HepG2 (cell line): Measurements from ENCODE around the gene MPZL3. TPM values are rescaled to one million over a fixed set of nuclear protein-coding genes. Genes with fewer than 3 reads are reported as not detected.

ENCODE experiments used
- ARID4A ChIP-seq: sonication (generic); formaldehyde crosslinking; IDR thresholded peaks from 2 replicates; pipeline ENCODE4 v1.5.0; 2020; ENCODE audit warnings: mild to moderate bottlenecking, missing genetic modification reagents, borderline replicate concordance
- HIC2 ChIP-seq: sonication (generic); formaldehyde crosslinking; IDR thresholded peaks from 2 replicates; pipeline ENCODE4 v1.9.0; 2022; ENCODE audit warnings: low read depth, missing genetic modification reagents
- KMT2A ChIP-seq: sonication (generic); formaldehyde crosslinking; IDR thresholded peaks from 2 replicates; pipeline ENCODE4 v1.4.0; 2020; ENCODE audit warnings: missing genetic modification reagents
- MED1 ChIP-seq: sonication (generic); formaldehyde crosslinking; IDR thresholded peaks from 2 replicates; pipeline ENCODE4 v1.4.0; 2020; ENCODE audit warnings: missing genetic modification reagents
- MIER3 ChIP-seq: IDR thresholded peaks from 2 replicates; pipeline ENCODE4 v1.6.1; 2016; ENCODE audit warnings: missing compliant biosample characterization, borderline replicate concordance
- PBX2 ChIP-seq: IDR thresholded peaks from 2 replicates; pipeline ENCODE4 v1.6.1; 2016; ENCODE audit warnings: control low read depth
- PHF20 ChIP-seq: sonication (generic); formaldehyde crosslinking; IDR thresholded peaks from 2 replicates; pipeline ENCODE4 v1.5.0; 2020; ENCODE audit warnings: mild to moderate bottlenecking, missing genetic modification reagents
- SP140L ChIP-seq: sonication (generic); formaldehyde crosslinking; IDR thresholded peaks from 2 replicates; pipeline ENCODE4 v1.4.0; 2020; ENCODE audit warnings: missing genetic modification reagents, borderline replicate concordance
- TFE3 ChIP-seq: IDR thresholded peaks from 2 replicates; pipeline ENCODE4 v1.6.1; 2016
- USF2 ChIP-seq, 2 experiments: sonication (generic) in 1 of 2; formaldehyde crosslinking in 1 of 2; IDR thresholded peaks; 2 replicates each; pipeline versions ENCODE4 v1.5.1 to v1.6.1; 2011 to 2020; ENCODE audit warnings: borderline replicate concordance in 1 of 2, low read depth in 1 of 2, low read length in 1 of 2, mild to moderate bottlenecking in 1 of 2, missing genetic modification reagents in 1 of 2, moderate library complexity in 1 of 2
- ZFX ChIP-seq: sonication (generic); formaldehyde crosslinking; IDR thresholded peaks from 2 replicates; pipeline ENCODE4 v1.4.0; 2020; ENCODE audit warnings: mild to moderate bottlenecking, low read depth, missing genetic modification reagents, moderate library complexity
- ZNF276 ChIP-seq: sonication (generic); formaldehyde crosslinking; IDR thresholded peaks from 2 replicates; pipeline ENCODE4 v1.4.0; 2020; ENCODE audit warnings: mild to moderate bottlenecking, low read depth, missing genetic modification reagents
- ZNF878 ChIP-seq: sonication (generic); formaldehyde crosslinking; IDR thresholded peaks from 2 replicates; pipeline ENCODE4 v1.8.1; 2023; ENCODE audit warnings: mild to moderate bottlenecking, missing genetic modification reagents, moderate library complexity
- polyA plus RNA-seq, 8 experiments: library from polyadenylated mRNA; depleted of rRNA in 3 of 8; stranded (reverse) in 7 of 8; unstranded in 1 of 8; fragments of >200 nt; fragmentation: Illumina TruSeq in 4 of 8; extraction: Trizol in 4 of 8; gene quantifications; 2 replicates each; pipeline versions ENCODE4 v1.2.1 to v1.2.3, GENCODE V29; 2011 to 2016; ENCODE audit warnings: low read depth in 4 of 8, missing spikeins in 1 of 8, mixed read lengths in 1 of 8; ENCODE audit not compliant: insufficient read depth in 1 of 8
- total RNA-seq, 5 experiments: library from RNA; depleted of rRNA; stranded (reverse); fragments of >200 nt; fragmentation: Illumina TruSeq; extraction: Trizol; gene quantifications; 2 replicates each; pipeline ENCODE4 v1.2.3, GENCODE V29; 2016; ENCODE audit warnings: low read depth in 1 of 5

The MPZL3 gene
- total and polyA plus RNA-seq, 2 of the 13 experiments (the other 11 are each of a cell fraction or from before 2014, with no cell fraction given) = 5.3 to 9.3 TPM

GRCh38 chr11:118194835-118195627 is 57.1 kb downstream of the MPZL3 start (continued):
- peak; percentile 85 for TF ChIP-seq USF2 (IDR thresholded peaks at IDR 0.05; ENCODE audit: low read depth, low read length)
- peak; percentile 88; the same call in 1 of the 2 replicates for TF ChIP-seq USF2 (CRISPR knock-in tag; IDR thresholded peaks at IDR 0.05; ENCODE audit: borderline replicate concordance)
- peak; percentile 91 for TF ChIP-seq MED1 (CRISPR knock-in tag)
- 0 out of 2 replicates have a peak, but pooled peaks have one; percentile 34 for TF ChIP-seq KMT2A
- TF ChIP-seq SP140L = 0 out of 2 replicates have a peak, but pooled peaks have one; percentile 60
- TF ChIP-seq MIER3 = peak; percentile 75; the same call in 1 of the 2 replicates
- peak; percentile 84 for TF ChIP-seq ZFX
- peak; percentile 46; the same call in 1 of the 2 replicates for TF ChIP-seq ZNF878 (CRISPR knock-in tag)
- TF ChIP-seq HIC2 (CRISPR knock-in tag) = 0 out of 2 replicates have a peak, but pooled peaks have one; percentile 17
- TF ChIP-seq PBX2 (CRISPR knock-in tag) = 0 out of 2 replicates have a peak, but pooled peaks have one; percentile 11
- TF ChIP-seq ARID4A (CRISPR knock-in tag) = peak; percentile 73; the same call in 1 of the 2 replicates
- peak; percentile 52; the same call in 1 of the 2 replicates for TF ChIP-seq ZNF276 (CRISPR knock-in tag)
- TF ChIP-seq TFE3 (CRISPR knock-in tag) = peak; percentile 99
- 0 out of 2 replicates have a peak, but pooled peaks have one; percentile 26 for TF ChIP-seq PHF20 (CRISPR knock-in tag)
